ENCODE measurements around the gene METTL13.

Gene METTL13

DNA sequence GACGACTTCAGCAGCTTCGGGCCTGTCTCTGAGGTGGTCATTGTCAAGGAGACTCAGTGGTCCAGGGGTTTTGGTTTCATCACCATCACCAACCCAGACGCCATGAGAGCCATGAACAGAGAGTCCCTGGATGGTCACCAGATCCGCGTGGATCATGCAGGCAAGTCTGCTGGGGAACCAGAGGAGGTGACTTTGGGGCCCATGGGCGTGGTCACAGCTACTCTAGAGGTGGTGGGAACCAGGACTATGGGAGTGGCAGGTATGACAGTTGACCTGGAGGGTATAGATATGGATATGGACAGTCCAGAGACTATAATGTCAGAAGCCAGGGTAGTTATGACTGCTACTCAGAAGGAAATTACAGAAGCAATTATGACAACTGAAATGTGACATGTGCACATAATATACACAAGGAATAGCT is 19.3 kb upstream of the METTL13 start:
- TF ChIP-seq CTCF (IDR thresholded peaks at IDR 0.05; ENCODE audit: borderline replicate concordance, control extremely low read depth, extremely low read depth, insufficient read depth, missing control alignments), result no peak
- in situ Hi-C loops (cut with MboI; ENCODE audit: low sequenced_read_pairs, unreplicated experiment), result no loop called here
- no peak for DNase-seq (ENCODE audit: low spot score)

DNA sequence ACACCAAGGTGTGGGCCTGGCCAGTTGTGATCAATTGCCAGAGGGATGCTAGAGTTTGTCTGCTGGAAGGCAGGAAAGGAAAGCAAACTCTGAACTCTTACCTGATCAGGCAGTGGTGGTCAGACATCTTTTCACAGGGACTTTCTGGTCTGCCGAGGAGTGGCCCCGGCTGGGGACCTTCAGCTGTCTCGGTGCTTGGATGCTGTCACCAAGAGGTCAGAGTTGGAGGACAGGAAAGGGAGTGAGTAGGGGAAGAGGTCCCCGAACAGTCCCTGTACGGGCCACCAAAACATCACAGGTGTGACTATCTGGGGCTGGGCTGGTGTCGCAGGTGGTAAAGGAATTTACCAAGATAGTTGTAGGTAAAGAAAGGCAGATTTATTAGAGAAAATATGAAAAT is 17.7 kb upstream of the METTL13 start:
- in situ Hi-C loops (cut with MboI; ENCODE audit: low sequenced_read_pairs, unreplicated experiment), result no loop called here
- no peak for DNase-seq (ENCODE audit: low spot score)
- no peak for TF ChIP-seq CTCF (IDR thresholded peaks at IDR 0.05; ENCODE audit: borderline replicate concordance, control extremely low read depth, extremely low read depth, insufficient read depth, missing control alignments)

DNA sequence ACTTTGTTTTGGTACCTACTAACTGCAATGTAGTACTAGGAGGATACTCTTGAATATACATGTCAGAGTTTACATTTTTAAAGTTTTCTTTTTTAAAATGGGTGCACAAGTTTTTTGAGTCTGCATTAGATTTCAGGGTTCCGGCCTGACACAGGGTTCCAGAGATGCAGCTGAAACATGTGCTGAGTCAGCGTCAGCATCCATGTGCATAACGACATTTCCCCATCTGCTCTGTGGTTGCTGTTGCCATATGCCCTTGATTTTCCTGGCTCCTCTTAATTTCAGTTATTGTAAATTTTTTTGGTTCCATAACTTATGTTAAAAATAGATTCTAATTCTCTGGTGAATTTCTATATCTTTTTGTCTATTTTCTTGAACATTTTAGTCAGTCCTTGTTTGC is 12.3 kb upstream of the METTL13 start:
- in situ Hi-C loops (cut with MboI; ENCODE audit: low sequenced_read_pairs, unreplicated experiment), result no loop called here
- no peak for DNase-seq (ENCODE audit: low spot score)
- TF ChIP-seq CTCF (IDR thresholded peaks at IDR 0.05; ENCODE audit: borderline replicate concordance, control extremely low read depth, extremely low read depth, insufficient read depth, missing control alignments), result no peak

DNA sequence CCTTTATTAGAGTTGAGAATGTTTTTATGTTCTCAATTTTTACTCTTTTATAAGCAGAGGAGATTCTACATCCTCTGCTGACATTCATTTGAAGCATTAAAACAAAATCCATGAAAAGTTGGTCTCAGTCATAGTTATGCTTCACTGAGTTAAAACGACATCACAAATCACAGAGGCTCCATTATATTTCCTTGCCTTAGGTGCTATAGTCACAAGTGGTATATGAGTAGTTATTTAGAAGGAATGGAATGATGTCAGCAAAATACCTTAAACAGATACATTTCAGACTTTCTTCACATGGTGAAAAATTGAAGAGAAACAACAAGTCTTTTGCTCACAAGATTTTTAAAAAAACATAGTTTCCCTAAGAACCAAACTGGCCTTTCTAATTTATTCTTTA is 11.7 kb upstream of the METTL13 start:
- no peak for TF ChIP-seq CTCF (IDR thresholded peaks at IDR 0.05; ENCODE audit: borderline replicate concordance, control extremely low read depth, extremely low read depth, insufficient read depth, missing control alignments)
- DNase-seq (ENCODE audit: low spot score), result no peak
- in situ Hi-C loops (cut with MboI; ENCODE audit: low sequenced_read_pairs, unreplicated experiment), result no loop called here

- no peak for TF ChIP-seq CTCF (IDR thresholded peaks at IDR 0.05; ENCODE audit: borderline replicate concordance, control extremely low read depth, extremely low read depth, insufficient read depth, missing control alignments)
- DNase-seq (ENCODE audit: low spot score), result no peak
- in situ Hi-C loops (cut with MboI; ENCODE audit: low sequenced_read_pairs, unreplicated experiment), result no loop called here
Observed at GRCh38 chr1:171772312-171772711, 9.1 kb upstream of the METTL13 start.

- no peak for TF ChIP-seq CTCF (IDR thresholded peaks at IDR 0.05; ENCODE audit: borderline replicate concordance, control extremely low read depth, extremely low read depth, insufficient read depth, missing control alignments)
- in situ Hi-C loops (cut with MboI; ENCODE audit: low sequenced_read_pairs, unreplicated experiment), result no loop called here
- DNase-seq (ENCODE audit: low spot score), result no peak
Observed at GRCh38 chr1:171780583-171781175, 781 bp upstream of the METTL13 start.
